BLaER1 treated with 17β-estradiol and CSF1 and Interleukin-3, amounts not matched to agents 10 nM and 100 nM (cell line): ENCODE data around the gene PDGFRB.

ENCODE experiments used
- H3K27ac ChIP-seq, 11 experiments: shearing (Covaris generic); formaldehyde crosslinking; 2 replicates each; pipeline ENCODE4 v1.8.1; 2022
- H3K27me3 ChIP-seq, 11 experiments: shearing (Covaris generic); formaldehyde crosslinking; 2 replicates each; pipeline ENCODE4 v1.8.1; 2022
- H3K36me3 ChIP-seq, 11 experiments: shearing (Covaris generic); formaldehyde crosslinking; 2 replicates each; pipeline ENCODE4 v1.8.1; 2022
- H3K4me1 ChIP-seq, 10 experiments: shearing (Covaris generic); formaldehyde crosslinking; 2 replicates each; pipeline ENCODE4 v1.8.1; 2022
- H3K4me2 ChIP-seq, 11 experiments: shearing (Covaris generic); formaldehyde crosslinking; 2 replicates each; pipeline ENCODE4 v1.8.1; 2022
- H3K4me3 ChIP-seq, 10 experiments: shearing (Covaris generic); formaldehyde crosslinking; 2 replicates each; pipeline ENCODE4 v1.8.1; 2022
- H3K9ac ChIP-seq, 11 experiments: shearing (Covaris generic); formaldehyde crosslinking; 2 replicates each; pipeline ENCODE4 v1.8.1; 2022
- H3K9me3 ChIP-seq, 11 experiments: shearing (Covaris generic); formaldehyde crosslinking; replicated peaks in 1 of 11; 2 replicates each; pipeline ENCODE4 v1.8.1; 2022
- H4K20me1 ChIP-seq, 11 experiments: shearing (Covaris generic); formaldehyde crosslinking; 2 replicates each; pipeline ENCODE4 v1.8.1; 2022
- Cebpa-rat ChIP-seq, 11 experiments: shearing (Covaris generic); IDR thresholded peaks; 2 replicates each; pipeline ENCODE4 v1.8.1; 2022

PDGFRB gene

GRCh38 chr5:150161242-150162141 is 5.8 kb upstream of the PDGFRB start:
- H3K27ac ChIP-seq: peak overlapping the region in 10 of 11 experiments; percentile 35 to 94 (median 86); a peak in 18 of 22 replicates
- peaks cover 78 to 99% (median 96%) of the 10 kb centered on the region in 10 experiments for H3K4me1 ChIP-seq
- no peaks in the 10 kb centered on the region for H4K20me1 ChIP-seq
- peak overlapping the region in 10 of 11 experiments; percentile 14 to 84 (median 74); a peak in 16 of 22 replicates for H3K9ac ChIP-seq
- peak overlapping the region; percentile 60 to 100 (median 97) for H3K4me2 ChIP-seq
- no peak for TF ChIP-seq Cebpa-rat (IDR thresholded peaks at IDR 0.05)
- no peaks in the 10 kb centered on the region for H3K36me3 ChIP-seq
- H3K9me3 ChIP-seq: no peaks in the 10 kb centered on the region
- H3K27me3 ChIP-seq: no peaks in the 10 kb centered on the region
- no peak overlapping the region for H3K4me3 ChIP-seq

- TF ChIP-seq Cebpa-rat (IDR thresholded peaks at IDR 0.05): no peak
- Histone ChIP-seq H3K4me1 (peaks cover 87 to 99% (median 97%) of the 10 kb centered on the region in 10 experiments), H3K36me3 (no peaks in the 10 kb centered on the region), H3K4me3 (peak overlapping the region in 7 of 10 experiments; percentile 6 to 50 (median 31); a peak in 6 of 20 replicates), H3K27me3 (no peaks in the 10 kb centered on the region), H4K20me1 (no peaks in the 10 kb centered on the region), H3K9ac (peak overlapping the region; percentile 29 to 84 (median 74); a peak in 21 of 22 replicates), H3K4me2 (peak overlapping the region; percentile 60 to 100 (median 97)), H3K27ac (peak overlapping the region; percentile 44 to 94 (median 86); a peak in 21 of 22 replicates), H3K9me3 (no peaks in the 10 kb centered on the region)
Observed at GRCh38 chr5:150160448-150161081, 4.9 kb upstream of the PDGFRB start.

- Histone ChIP-seq H3K4me1 (peaks cover 87 to 100% (median 96%) of the 10 kb centered on the region in 10 experiments), H3K27me3 (no peaks in the 10 kb centered on the region), H3K4me3 (peak overlapping the region in 7 of 10 experiments; percentile 6 to 50 (median 31); a peak in 8 of 20 replicates), H3K4me2 (peak overlapping the region; percentile 60 to 100 (median 97)), H3K9me3 (no peaks in the 10 kb centered on the region), H3K27ac (peak overlapping the region; percentile 44 to 94 (median 86); a peak in 21 of 22 replicates), H3K36me3 (no peaks in the 10 kb centered on the region), H4K20me1 (no peaks in the 10 kb centered on the region), H3K9ac (peak overlapping the region; percentile 29 to 84 (median 74); a peak in 21 of 22 replicates)
- TF ChIP-seq Cebpa-rat (IDR thresholded peaks at IDR 0.05): peak in 6 of 11 experiments; percentile 9 to 55 (median 41); a peak in 5 of 22 replicates
Observed at GRCh38 chr5:150159741-150160179, 4.1 kb upstream of the PDGFRB start.

- peak overlapping the region in 7 of 11 experiments; percentile 38 to 84 (median 74); a peak in 11 of 22 replicates for H3K9ac ChIP-seq
- peaks cover 81 to 100% (median 96%) of the 10 kb centered on the region in 10 experiments for H3K4me1 ChIP-seq
- no peak for TF ChIP-seq Cebpa-rat (IDR thresholded peaks at IDR 0.05)
- no peaks in the 10 kb centered on the region for H4K20me1 ChIP-seq
- H3K4me3 ChIP-seq: no peak overlapping the region; a peak in 1 of 20 replicates
- peak overlapping the region in 9 of 11 experiments; percentile 32 to 94 (median 87); a peak in 18 of 22 replicates for H3K27ac ChIP-seq
- H3K9me3 ChIP-seq: no peaks in the 10 kb centered on the region
- peak overlapping the region; percentile 60 to 100 (median 97) for H3K4me2 ChIP-seq
- H3K36me3 ChIP-seq: no peaks in the 10 kb centered on the region
- H3K27me3 ChIP-seq: no peaks in the 10 kb centered on the region
Observed at GRCh38 chr5:150159031-150159430, 3.4 kb upstream of the PDGFRB start.

- Histone ChIP-seq H3K4me3 (0 out of 20 replicates have a peak overlapping the region, but pooled peaks of 1 of the 10 experiments have one; percentile 2), H3K4me1 (peaks cover 81 to 100% (median 96%) of the 10 kb centered on the region in 10 experiments), H3K9me3 (no peaks in the 10 kb centered on the region), H3K36me3 (no peaks in the 10 kb centered on the region; a peak in 1 of 22 replicates), H4K20me1 (0 out of 22 replicates have a peak, but pooled peaks cover 0 to 5% (median 0%) of the 10 kb centered on the region in 11 experiments), H3K9ac (peak overlapping the region in 7 of 11 experiments; percentile 38 to 84 (median 74); a peak in 12 of 22 replicates), H3K4me2 (peak overlapping the region; percentile 60 to 100 (median 97)), H3K27me3 (no peaks in the 10 kb centered on the region), H3K27ac (peak overlapping the region in 9 of 11 experiments; percentile 42 to 94 (median 87); a peak in 18 of 22 replicates)
- TF ChIP-seq Cebpa-rat (IDR thresholded peaks at IDR 0.05): no peak
Observed at GRCh38 chr5:150158170-150158949, 2.7 kb upstream of the PDGFRB start.

- Histone ChIP-seq H3K4me2 (peak overlapping the region in 9 of 11 experiments; percentile 88 to 100 (median 98); a peak in 18 of 22 replicates), H4K20me1 (peaks cover 0 to 10% (median 0%) of the 10 kb centered on the region in 11 experiments; a peak in 4 of 22 replicates), H3K9ac (peak overlapping the region in 5 of 11 experiments; percentile 4 to 58 (median 42); a peak in 6 of 22 replicates), H3K4me3 (no peak overlapping the region), H3K27ac (peak overlapping the region in 9 of 11 experiments; percentile 42 to 94 (median 87); a peak in 17 of 22 replicates), H3K27me3 (no peaks in the 10 kb centered on the region), H3K9me3 (no peaks in the 10 kb centered on the region), H3K4me1 (peaks cover 81 to 100% (median 96%) of the 10 kb centered on the region in 10 experiments), H3K36me3 (peaks cover 0 to 11% (median 3%) of the 10 kb centered on the region in 11 experiments; a peak in 7 of 22 replicates)
- no peak for TF ChIP-seq Cebpa-rat (IDR thresholded peaks at IDR 0.05)
Observed at GRCh38 chr5:150157168-150157567, 1.5 kb upstream of the PDGFRB start.

- Histone ChIP-seq H3K4me2 (peak overlapping the region; percentile 83 to 100 (median 98)), H3K27me3 (no peaks in the 10 kb centered on the region), H3K4me3 (peak overlapping the region in 8 of 10 experiments; percentile 67 to 76 (median 74); a peak in 15 of 20 replicates), H4K20me1 (peaks cover 0 to 10% (median 0%) of the 10 kb centered on the region in 11 experiments; a peak in 4 of 22 replicates), H3K27ac (peak overlapping the region in 9 of 11 experiments; percentile 67 to 94 (median 79); a peak in 18 of 22 replicates), H3K9me3 (no peaks in the 10 kb centered on the region), H3K4me1 (peaks cover 81 to 100% (median 96%) of the 10 kb centered on the region in 10 experiments), H3K9ac (peak overlapping the region in 10 of 11 experiments; percentile 62 to 86 (median 82); a peak in 19 of 22 replicates), H3K36me3 (peaks cover 0 to 13% (median 3%) of the 10 kb centered on the region in 11 experiments; a peak in 8 of 22 replicates)
- TF ChIP-seq Cebpa-rat (IDR thresholded peaks at IDR 0.05): no peak
Observed at GRCh38 chr5:150156540-150156939, 895 bp upstream of the PDGFRB start.
